ENCODE data around the gene ANO7. TPM values are rescaled to one million over a fixed set of nuclear protein-coding genes. Genes with fewer than 3 reads are reported as not detected.

The ANO7 gene
- total and polyA plus RNA-seq, 2 of the 13 experiments (the other 11 are each of a cell fraction or from before 2014, with no cell fraction given): 4.1 to 4.9 TPM

- TF ChIP-seq ZNF766 (CRISPR knock-in tag; IDR thresholded peaks at IDR 0.05; ENCODE audit: borderline replicate concordance) (0 out of 2 replicates have a peak, but pooled peaks have one; percentile 53), POGK (CRISPR knock-in tag; conservative IDR thresholded peaks at IDR 0.05) (peak; percentile 68), TFDP2 (CRISPR knock-in tag; IDR thresholded peaks at IDR 0.05) (peak; percentile 96), MXI1 (IDR thresholded peaks at IDR 0.05; ENCODE audit: borderline replicate concordance, low read depth, low read length) (peak; percentile 80; the same call in 1 of the 3 replicates), ZNF704 (CRISPR knock-in tag; IDR thresholded peaks at IDR 0.05; ENCODE audit: borderline replicate concordance) (0 out of 2 replicates have a peak, but pooled peaks have one; percentile 64), NFYC (CRISPR knock-in tag; IDR thresholded peaks at IDR 0.05) (peak; percentile 96), ZNF687 (CRISPR knock-in tag; IDR thresholded peaks at IDR 0.05) (peak; percentile 90), HNRNPL (IDR thresholded peaks at IDR 0.05; ENCODE audit: low read depth, low read length) (peak; percentile 37; the same call in 1 of the 2 replicates), TEAD2 (CRISPR knock-in tag; IDR thresholded peaks at IDR 0.05) (0 out of 2 replicates have a peak, but pooled peaks have one; percentile 64), ZSCAN20 (CRISPR knock-in tag; IDR thresholded peaks at IDR 0.05; ENCODE audit: borderline replicate concordance) (peak; percentile 62), ZBTB34 (CRISPR knock-in tag; IDR thresholded peaks at IDR 0.05) (0 out of 2 replicates have a peak, but pooled peaks have one; percentile 52), AGO1 (IDR thresholded peaks at IDR 0.05; ENCODE audit: low read depth, low read length, poor library complexity, severe bottlenecking) (no peak), SALL1 (CRISPR knock-in tag; IDR thresholded peaks at IDR 0.05) (peak; percentile 56; the same call in 1 of the 2 replicates)
Observed at GRCh38 chr2:241148891-241149674, 39.4 kb upstream of the ANO7 start, which contains the start of gene PASK (continued).
